ENCODE results near the gene ZNF879. TPM values are rescaled to one million over a fixed set of nuclear protein-coding genes. Genes with fewer than 3 reads are reported as not detected.

ZNF879 gene
- polyA plus RNA-seq, 1 experiment = 2.2 TPM

- DNase-seq (ENCODE audit: low read depth) = no peak
- peaks cover 9% of the 10 kb centered on the region for H3K36me3 ChIP-seq (ENCODE audit: control insufficient read depth, insufficient read depth, low read length)
- POLR2A ChIA-PET = no interaction called here
- no peak overlapping the region for H3K4me3 ChIP-seq (ENCODE audit: low read depth, low read length)
- CTCF ChIA-PET = interaction anchor here (1.3 kb wide), 2 partner anchors 8 to 9 kb away, joined by 3 to 4 read pairs; no protein-coding TSS in a partner anchor
- H3K27me3 ChIP-seq (ENCODE audit: control insufficient read depth, insufficient read depth, low read length) = no peaks in the 10 kb centered on the region
- TF ChIP-seq CTCF (IDR thresholded peaks at IDR 0.05; ENCODE audit: insufficient read depth, low read depth, low read length) = no peak
Observed at GRCh38 chr5:179033004-179033580, 9.5 kb downstream of the ZNF879 start.

- H3K27me3 ChIP-seq (ENCODE audit: control insufficient read depth, insufficient read depth, low read length) = no peaks in the 10 kb centered on the region
Observed at GRCh38 chr5:179044765-179045164, 21.2 kb downstream of the ZNF879 start.

GRCh38 chr5:179051784-179052183 is 28.2 kb downstream of the ZNF879 start:
- CTCF ChIA-PET = no interaction called here
- POLR2A ChIA-PET = no interaction called here
- TF ChIP-seq CTCF (IDR thresholded peaks at IDR 0.05; ENCODE audit: insufficient read depth, low read depth, low read length) = no peak
- no peaks in the 10 kb centered on the region for H3K27me3 ChIP-seq (ENCODE audit: control insufficient read depth, insufficient read depth, low read length)
- no peaks in the 10 kb centered on the region for H3K36me3 ChIP-seq (ENCODE audit: control insufficient read depth, insufficient read depth, low read length)
- DNase-seq (ENCODE audit: low read depth) = no peak
- no peak overlapping the region for H3K4me3 ChIP-seq (ENCODE audit: low read depth, low read length)

More at GRCh38 chr5:179044765-179045164, 21.2 kb downstream of the ZNF879 start:
- H3K4me3 ChIP-seq (ENCODE audit: low read depth, low read length) = no peak overlapping the region
- ChIA-PET CTCF (no interaction called here), POLR2A (no interaction called here)
- DNase-seq (ENCODE audit: low read depth) = no peak
- TF ChIP-seq CTCF (IDR thresholded peaks at IDR 0.05; ENCODE audit: insufficient read depth, low read depth, low read length) = no peak
- no peaks in the 10 kb centered on the region for H3K36me3 ChIP-seq (ENCODE audit: control insufficient read depth, insufficient read depth, low read length)

GRCh38 chr5:179054036-179054785 is 30.6 kb downstream of the ZNF879 start:
- H3K36me3 ChIP-seq (ENCODE audit: control insufficient read depth, insufficient read depth, low read length) = no peaks in the 10 kb centered on the region
- ChIA-PET POLR2A (no interaction called here), CTCF (no interaction called here)
- DNase-seq (ENCODE audit: low read depth) = no peak
- no peak overlapping the region for H3K4me3 ChIP-seq (ENCODE audit: low read depth, low read length)
- no peaks in the 10 kb centered on the region for H3K27me3 ChIP-seq (ENCODE audit: control insufficient read depth, insufficient read depth, low read length)
- no peak for TF ChIP-seq CTCF (IDR thresholded peaks at IDR 0.05; ENCODE audit: insufficient read depth, low read depth, low read length)

- ChIA-PET CTCF (interaction anchor here (0.7 kb wide), 1 partner anchor 155 kb away, joined by 3 read pairs; no protein-coding TSS in a partner anchor), POLR2A (no interaction called here)
- Histone ChIP-seq H3K4me3 (ENCODE audit: low read depth, low read length) (no peak overlapping the region), H3K27me3 (ENCODE audit: control insufficient read depth, insufficient read depth, low read length) (no peaks in the 10 kb centered on the region), H3K36me3 (ENCODE audit: control insufficient read depth, insufficient read depth, low read length) (no peaks in the 10 kb centered on the region)
- DNase-seq (ENCODE audit: low read depth) = no peak
- no peak for TF ChIP-seq CTCF (IDR thresholded peaks at IDR 0.05; ENCODE audit: insufficient read depth, low read depth, low read length)
Observed at GRCh38 chr5:179054876-179055275, 31.3 kb downstream of the ZNF879 start.

Measured in BJ (cell line).